Hepatocyte (in vitro differentiated cells): ENCODE data around the gene FAAH.

ENCODE experiments used
- EZH2phosphoT487 ChIP-seq: fragments of 200-600 bp; sonication (generic); IDR thresholded peaks from one replicate; pipeline ENCODE4 v1.6.1; 2018; ENCODE audit warnings: antibody characterized with exemption, mild to moderate bottlenecking, low read depth, moderate library complexity; ENCODE audit not compliant: unreplicated experiment, severe bottlenecking
- TF ChIP-seq, protein P1 (sequence below): fragments of 200-600 bp; sonication (generic); IDR thresholded peaks from 2 replicates; pipeline ENCODE4 v1.5.1; 2016; ENCODE audit warnings: antibody characterized with exemption, mild to moderate bottlenecking; ENCODE audit not compliant: poor library complexity

DNA sequence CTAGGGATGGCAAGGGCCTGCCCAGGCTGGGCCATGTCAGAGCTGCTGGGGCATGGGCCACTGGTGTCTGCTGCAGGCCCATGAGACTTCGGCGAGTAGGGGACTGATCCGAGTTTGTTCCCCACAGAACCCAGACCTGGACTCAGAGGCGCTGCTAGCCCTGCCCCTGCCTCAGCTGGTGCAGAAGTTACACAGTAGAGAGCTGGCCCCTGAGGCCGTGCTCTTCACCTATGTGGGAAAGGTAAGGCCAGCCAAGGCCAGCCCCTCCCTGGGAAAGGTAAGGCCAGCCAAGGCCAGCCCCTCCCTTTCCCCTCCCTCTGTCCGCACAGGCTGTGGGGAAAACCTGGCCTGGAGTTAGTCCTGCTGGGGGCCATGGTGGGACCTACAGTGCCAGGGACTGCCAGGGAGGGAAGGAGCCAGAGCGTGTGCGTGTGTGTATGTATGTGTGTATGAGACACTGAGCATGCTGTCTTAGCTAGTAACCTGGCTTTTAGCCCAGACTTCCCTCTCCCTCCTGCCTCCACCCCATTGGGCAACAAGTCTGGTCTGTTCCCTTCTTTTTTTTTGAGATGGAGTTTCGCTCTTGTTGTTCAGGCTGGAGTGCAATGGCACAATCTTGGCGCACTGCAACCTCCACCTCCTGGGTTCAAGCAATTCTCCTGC lies 8.0 kb downstream of the FAAH start:
- TF ChIP-seq, protein P1, sequence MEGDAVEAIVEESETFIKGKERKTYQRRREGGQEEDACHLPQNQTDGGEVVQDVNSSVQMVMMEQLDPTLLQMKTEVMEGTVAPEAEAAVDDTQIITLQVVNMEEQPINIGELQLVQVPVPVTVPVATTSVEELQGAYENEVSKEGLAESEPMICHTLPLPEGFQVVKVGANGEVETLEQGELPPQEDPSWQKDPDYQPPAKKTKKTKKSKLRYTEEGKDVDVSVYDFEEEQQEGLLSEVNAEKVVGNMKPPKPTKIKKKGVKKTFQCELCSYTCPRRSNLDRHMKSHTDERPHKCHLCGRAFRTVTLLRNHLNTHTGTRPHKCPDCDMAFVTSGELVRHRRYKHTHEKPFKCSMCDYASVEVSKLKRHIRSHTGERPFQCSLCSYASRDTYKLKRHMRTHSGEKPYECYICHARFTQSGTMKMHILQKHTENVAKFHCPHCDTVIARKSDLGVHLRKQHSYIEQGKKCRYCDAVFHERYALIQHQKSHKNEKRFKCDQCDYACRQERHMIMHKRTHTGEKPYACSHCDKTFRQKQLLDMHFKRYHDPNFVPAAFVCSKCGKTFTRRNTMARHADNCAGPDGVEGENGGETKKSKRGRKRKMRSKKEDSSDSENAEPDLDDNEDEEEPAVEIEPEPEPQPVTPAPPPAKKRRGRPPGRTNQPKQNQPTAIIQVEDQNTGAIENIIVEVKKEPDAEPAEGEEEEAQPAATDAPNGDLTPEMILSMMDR, result no peak
- no peak for TF ChIP-seq EZH2phosphoT487
